GM12891 (cell line): ENCODE results near the gene RYR1.

ENCODE experiments used
- PAX5 ChIP-seq: IDR thresholded peaks from 2 replicates; pipeline ENCODE4 v1.6.1; 2011; ENCODE audit warnings: low read length, moderate library complexity, mild to moderate bottlenecking; ENCODE audit not compliant: insufficient read depth, severe bottlenecking
- POLR2A ChIP-seq: IDR thresholded peaks from 2 replicates; pipeline ENCODE4 v1.6.1; 2011; ENCODE audit warnings: low read depth, low read length, control low read depth
- POLR2AphosphoS5 ChIP-seq: IDR thresholded peaks from 2 replicates; pipeline ENCODE4 v1.6.1; 2011; ENCODE audit warnings: low read depth, low read length, control low read depth

DNA sequence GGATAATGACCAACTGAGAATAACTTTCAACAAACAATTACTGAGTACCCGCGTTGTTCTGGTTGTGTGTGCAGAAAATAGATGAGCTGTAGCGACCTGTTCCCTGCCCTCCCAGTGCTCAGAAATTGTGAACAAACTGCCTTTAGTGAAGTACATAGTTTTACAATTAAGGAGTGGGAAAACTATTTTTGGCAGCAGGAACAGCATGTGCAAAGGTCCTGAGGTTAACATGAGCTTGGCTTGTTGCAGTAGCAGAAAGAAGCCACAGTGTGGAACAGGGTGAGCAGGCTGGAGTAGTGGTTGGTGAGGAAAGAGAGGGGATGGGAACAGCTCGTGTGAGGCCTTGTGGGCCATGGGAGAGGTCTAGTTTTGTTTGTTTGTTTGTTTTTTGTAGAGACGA is 16.0 kb downstream of the RYR1 start:
- TF ChIP-seq POLR2A (no peak), PAX5 (no peak), POLR2AphosphoS5 (no peak)
